PFSK-1 (cell line): Measurements from ENCODE around the gene RALGAPA2.

Experiments used
- FOXP2 ChIP-seq: optimal IDR thresholded peaks from 2 replicates; pipeline ENCODE3; 2011; ENCODE audit warnings: borderline replicate concordance, control low read depth, inconsistent platforms; ENCODE audit not compliant: insufficient read depth; ENCODE audit errors: extremely low read length, extremely low read depth
- POLR2AphosphoS5 ChIP-seq: IDR thresholded peaks from 2 replicates; pipeline ENCODE4 v1.6.1; 2012; ENCODE audit warnings: low read depth, mild to moderate bottlenecking, control low read depth, low read length, moderate library complexity
- SIN3A ChIP-seq: IDR thresholded peaks from 2 replicates; pipeline ENCODE4 v1.6.1; 2012; ENCODE audit warnings: mild to moderate bottlenecking, low read length, moderate library complexity, borderline replicate concordance; ENCODE audit not compliant: insufficient read depth
- TAF1 ChIP-seq: IDR thresholded peaks from 2 replicates; pipeline ENCODE4 v1.6.1; 2012; ENCODE audit warnings: low read length, control low read depth, borderline replicate concordance; ENCODE audit not compliant: insufficient read depth
- TF ChIP-seq, protein P1 (sequence below), 2 experiments: IDR thresholded peaks; 2 replicates each; pipeline versions ENCODE4 v1.6.1 to v1.8.0; 2011 to 2012; ENCODE audit warnings: low read depth in 2 of 2, low read length in 2 of 2, control low read depth in 1 of 2, inconsistent platforms in 1 of 2, mild to moderate bottlenecking in 1 of 2, moderate library complexity in 1 of 2; ENCODE audit not compliant: insufficient read depth in 1 of 2

Gene RALGAPA2

DNA sequence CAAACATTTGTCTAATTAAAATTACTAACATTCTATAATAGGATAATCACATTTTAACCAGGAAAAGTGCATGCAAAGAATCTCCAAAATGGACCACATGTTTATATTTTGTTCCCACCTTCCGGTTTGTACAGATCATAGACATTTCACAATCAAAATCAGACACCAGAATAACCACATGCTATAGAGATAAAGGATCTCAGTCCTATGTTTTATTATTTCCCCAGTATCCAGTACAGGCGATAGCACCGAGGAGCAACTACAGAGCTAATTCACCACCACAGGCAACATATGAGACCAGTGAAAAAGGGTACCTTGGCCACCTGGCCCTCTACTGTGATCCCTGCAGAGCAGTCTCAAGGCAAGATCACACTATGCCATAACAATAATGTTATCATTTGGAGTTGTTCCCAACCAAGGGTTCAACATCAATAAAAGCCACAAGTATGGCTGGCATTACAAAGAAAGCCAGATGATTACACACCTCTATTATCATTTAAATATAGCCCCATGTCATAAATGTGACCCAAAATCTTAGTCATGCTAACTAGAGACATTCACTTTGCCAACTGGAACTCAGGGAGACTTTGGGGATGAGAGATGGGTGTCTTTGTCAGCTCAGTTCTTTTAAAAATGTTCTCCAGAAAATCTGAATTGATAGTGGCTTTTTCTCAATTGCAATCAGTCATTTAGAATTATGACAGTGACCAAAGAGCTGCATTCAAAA, 46.7 kb downstream of the RALGAPA2 start:
- no peak for TF ChIP-seq FOXP2
- TF ChIP-seq, protein P1, sequence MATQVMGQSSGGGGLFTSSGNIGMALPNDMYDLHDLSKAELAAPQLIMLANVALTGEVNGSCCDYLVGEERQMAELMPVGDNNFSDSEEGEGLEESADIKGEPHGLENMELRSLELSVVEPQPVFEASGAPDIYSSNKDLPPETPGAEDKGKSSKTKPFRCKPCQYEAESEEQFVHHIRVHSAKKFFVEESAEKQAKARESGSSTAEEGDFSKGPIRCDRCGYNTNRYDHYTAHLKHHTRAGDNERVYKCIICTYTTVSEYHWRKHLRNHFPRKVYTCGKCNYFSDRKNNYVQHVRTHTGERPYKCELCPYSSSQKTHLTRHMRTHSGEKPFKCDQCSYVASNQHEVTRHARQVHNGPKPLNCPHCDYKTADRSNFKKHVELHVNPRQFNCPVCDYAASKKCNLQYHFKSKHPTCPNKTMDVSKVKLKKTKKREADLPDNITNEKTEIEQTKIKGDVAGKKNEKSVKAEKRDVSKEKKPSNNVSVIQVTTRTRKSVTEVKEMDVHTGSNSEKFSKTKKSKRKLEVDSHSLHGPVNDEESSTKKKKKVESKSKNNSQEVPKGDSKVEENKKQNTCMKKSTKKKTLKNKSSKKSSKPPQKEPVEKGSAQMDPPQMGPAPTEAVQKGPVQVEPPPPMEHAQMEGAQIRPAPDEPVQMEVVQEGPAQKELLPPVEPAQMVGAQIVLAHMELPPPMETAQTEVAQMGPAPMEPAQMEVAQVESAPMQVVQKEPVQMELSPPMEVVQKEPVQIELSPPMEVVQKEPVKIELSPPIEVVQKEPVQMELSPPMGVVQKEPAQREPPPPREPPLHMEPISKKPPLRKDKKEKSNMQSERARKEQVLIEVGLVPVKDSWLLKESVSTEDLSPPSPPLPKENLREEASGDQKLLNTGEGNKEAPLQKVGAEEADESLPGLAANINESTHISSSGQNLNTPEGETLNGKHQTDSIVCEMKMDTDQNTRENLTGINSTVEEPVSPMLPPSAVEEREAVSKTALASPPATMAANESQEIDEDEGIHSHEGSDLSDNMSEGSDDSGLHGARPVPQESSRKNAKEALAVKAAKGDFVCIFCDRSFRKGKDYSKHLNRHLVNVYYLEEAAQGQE (IDR thresholded peaks at IDR 0.05; ENCODE audit: insufficient read depth in 1 of 2, low read depth in 2 of 2, low read length in 2 of 2) = no peak
- TF ChIP-seq POLR2AphosphoS5 = no peak
- no peak for TF ChIP-seq SIN3A
- no peak for TF ChIP-seq TAF1

DNA sequence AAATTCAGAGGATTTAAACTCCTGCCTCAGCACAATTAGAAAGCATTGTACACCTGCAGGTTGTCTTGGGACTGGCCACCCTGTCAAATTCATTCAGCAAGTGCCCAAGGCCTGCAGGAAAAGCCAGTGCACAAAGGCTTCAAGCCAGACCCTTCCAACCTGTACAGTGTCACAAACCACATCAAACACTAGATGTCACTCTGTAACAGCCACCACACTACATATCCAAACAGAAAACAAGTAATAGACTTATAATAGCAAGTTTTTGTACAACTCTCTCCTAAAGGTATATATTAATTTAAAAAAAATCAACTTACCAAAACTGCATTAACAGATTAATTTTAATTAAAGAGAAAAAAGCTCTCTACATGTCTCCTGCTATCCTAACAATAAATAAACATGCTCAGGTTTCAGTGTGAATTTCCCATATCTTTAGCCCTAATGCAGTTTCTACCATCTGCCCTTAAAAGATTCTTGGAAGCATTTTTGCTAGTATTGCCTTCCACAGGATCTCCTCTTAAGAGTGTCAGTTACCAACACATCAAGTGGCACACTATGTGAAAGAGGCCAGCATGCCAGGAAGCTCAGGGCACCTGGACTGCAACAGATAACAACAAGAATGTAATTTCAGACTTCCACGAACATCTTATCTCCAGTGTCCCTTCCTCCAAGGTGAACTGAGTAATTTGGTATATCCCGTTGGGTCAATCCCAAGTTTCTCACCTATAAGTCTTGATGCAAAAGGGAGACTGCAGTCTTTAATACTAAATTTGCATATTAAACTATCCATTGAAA, 47.5 kb downstream of the RALGAPA2 start:
- TF ChIP-seq SIN3A (no peak), FOXP2 (no peak), POLR2AphosphoS5 (no peak)

DNA sequence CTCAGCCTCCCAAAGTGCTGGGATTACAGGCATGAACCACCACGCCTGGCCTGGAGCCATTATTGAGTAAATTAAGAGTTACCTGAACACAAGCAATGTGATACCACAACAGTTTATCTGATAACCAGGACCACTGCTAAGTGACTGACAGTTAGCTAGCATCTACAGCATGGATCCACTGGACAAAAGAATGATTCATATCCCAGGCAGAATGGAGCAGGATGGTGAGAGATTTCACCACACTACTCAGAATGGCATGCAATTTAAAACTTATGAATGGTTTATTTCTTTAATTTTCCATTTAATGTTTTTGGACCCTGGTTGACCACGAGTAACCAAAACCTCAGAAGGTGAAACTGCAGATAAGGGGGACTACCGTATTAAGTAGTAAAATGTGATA, 48.6 kb downstream of the RALGAPA2 start:
- no peak for TF ChIP-seq TAF1
- TF ChIP-seq POLR2AphosphoS5 = no peak
- TF ChIP-seq FOXP2 = no peak
- TF ChIP-seq SIN3A = no peak
- TF ChIP-seq, protein P1 (IDR thresholded peaks at IDR 0.05; ENCODE audit: insufficient read depth in 1 of 2, low read depth in 2 of 2, low read length in 2 of 2) = no peak

DNA sequence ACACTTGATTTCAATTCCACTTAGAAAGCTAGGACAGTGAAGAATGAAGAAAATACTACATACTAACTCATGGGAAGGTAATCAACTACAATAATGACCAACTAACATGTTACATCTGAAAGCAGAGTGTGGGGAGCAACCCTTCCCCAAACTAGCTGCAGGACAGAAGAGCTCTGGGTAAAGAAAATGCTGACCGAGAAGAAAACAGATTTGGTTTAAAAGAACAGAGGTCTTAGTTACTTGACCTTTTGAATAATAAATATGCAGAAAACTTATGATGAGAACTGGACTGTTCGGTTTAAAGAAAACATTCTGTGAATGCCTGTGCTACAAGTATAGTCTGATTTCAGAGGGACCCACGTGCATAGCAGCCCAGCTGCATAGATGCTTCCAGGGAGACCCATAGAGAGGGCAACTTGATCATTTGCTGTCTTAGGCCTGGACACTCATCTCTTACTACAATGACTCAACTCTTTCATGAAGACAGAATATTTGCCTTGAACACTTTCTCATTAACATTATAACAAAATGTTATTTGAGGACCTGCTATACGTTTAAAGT, 53.5 kb downstream of the RALGAPA2 start:
- TF ChIP-seq POLR2AphosphoS5 (no peak), SIN3A (no peak), TAF1 (no peak), FOXP2 (no peak)
- TF ChIP-seq, protein P1 (IDR thresholded peaks at IDR 0.05; ENCODE audit: insufficient read depth in 1 of 2, low read depth in 2 of 2, low read length in 2 of 2) = no peak

DNA sequence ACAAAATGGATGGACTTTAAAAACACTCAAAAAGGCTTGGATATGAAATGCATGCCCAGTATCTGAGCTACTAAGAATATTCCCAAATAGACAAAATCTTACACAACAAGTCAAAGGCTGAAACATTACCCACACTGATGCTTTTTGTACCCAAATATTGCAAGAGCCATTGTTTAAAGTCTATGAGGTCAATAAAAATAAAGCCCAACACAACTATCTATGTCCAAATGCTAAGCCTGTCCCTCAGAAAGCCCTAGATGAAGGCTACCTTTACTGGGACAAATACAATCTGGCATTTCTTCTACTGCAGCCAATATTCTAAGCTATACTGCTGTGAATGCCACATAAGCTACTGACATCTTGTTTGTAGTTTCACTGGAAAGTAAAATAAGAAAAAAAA, 54.3 kb downstream of the RALGAPA2 start:
- TF ChIP-seq TAF1 (no peak), SIN3A (no peak), POLR2AphosphoS5 (no peak), FOXP2 (no peak)
- TF ChIP-seq, protein P1 (IDR thresholded peaks at IDR 0.05; ENCODE audit: insufficient read depth in 1 of 2, low read depth in 2 of 2, low read length in 2 of 2) = no peak
